Measurements from ENCODE around the gene RIPK4. TPM values are rescaled to one million over a fixed set of nuclear protein-coding genes. Genes with fewer than 3 reads are reported as not detected.

The RIPK4 gene
- total RNA-seq, 1 donor from 2014 or later: 28.9 TPM

DNA sequence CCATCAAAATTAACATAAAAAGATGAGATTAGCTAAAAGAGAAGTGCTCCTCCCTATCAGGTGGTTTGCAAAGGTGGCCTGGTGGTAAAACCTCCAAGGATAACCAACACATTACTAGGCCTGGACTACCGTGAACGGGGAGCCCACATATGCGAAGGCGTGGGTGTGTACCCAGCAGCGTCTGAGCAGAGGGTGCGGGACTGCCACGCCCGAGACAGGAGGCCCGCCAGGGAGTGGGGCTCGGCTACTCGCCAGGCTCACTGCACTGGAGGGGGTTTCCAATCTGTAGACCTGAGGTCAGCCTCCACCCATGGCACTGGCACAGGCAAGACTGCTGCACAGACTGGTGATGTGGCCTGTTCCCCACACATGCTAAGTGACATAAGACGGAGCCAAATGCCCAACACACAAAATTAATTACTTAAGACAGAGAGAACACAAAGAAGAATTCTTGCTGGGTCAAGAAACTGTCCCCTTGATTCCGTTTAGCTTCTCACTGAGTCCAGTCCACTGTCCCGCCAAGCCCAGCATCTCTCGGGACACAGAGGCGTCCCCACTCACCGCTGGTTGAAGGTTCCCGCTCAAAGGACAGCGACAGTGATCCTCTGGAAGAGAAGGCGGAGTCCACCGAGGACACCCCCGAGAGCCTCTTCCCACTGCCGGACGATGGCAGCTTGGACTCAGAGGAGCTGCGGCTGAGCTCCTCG is 23.4 kb downstream of the RIPK4 start:
- no peaks in the 10 kb centered on the region for H3K4me1 Mint-ChIP-seq (ENCODE audit: low read depth)
- no peak for DNase-seq (ENCODE audit: low spot score, unreplicated experiment)
- TF ChIP-seq, protein P1, sequence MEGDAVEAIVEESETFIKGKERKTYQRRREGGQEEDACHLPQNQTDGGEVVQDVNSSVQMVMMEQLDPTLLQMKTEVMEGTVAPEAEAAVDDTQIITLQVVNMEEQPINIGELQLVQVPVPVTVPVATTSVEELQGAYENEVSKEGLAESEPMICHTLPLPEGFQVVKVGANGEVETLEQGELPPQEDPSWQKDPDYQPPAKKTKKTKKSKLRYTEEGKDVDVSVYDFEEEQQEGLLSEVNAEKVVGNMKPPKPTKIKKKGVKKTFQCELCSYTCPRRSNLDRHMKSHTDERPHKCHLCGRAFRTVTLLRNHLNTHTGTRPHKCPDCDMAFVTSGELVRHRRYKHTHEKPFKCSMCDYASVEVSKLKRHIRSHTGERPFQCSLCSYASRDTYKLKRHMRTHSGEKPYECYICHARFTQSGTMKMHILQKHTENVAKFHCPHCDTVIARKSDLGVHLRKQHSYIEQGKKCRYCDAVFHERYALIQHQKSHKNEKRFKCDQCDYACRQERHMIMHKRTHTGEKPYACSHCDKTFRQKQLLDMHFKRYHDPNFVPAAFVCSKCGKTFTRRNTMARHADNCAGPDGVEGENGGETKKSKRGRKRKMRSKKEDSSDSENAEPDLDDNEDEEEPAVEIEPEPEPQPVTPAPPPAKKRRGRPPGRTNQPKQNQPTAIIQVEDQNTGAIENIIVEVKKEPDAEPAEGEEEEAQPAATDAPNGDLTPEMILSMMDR (IDR thresholded peaks at IDR 0.05; ENCODE audit: unreplicated experiment): no peak
- H3K36me3 Mint-ChIP-seq (ENCODE audit: insufficient read depth): peaks cover 68% of the 10 kb centered on the region
- H3K27me3 Mint-ChIP-seq: no peaks in the 10 kb centered on the region
- peaks cover 10% of the 10 kb centered on the region for H3K9me3 Mint-ChIP-seq (ENCODE audit: low read depth)
- no peak overlapping the region for H3K27ac Mint-ChIP-seq
- no peak overlapping the region for H3K4me3 Mint-ChIP-seq (ENCODE audit: low read depth)

DNA sequence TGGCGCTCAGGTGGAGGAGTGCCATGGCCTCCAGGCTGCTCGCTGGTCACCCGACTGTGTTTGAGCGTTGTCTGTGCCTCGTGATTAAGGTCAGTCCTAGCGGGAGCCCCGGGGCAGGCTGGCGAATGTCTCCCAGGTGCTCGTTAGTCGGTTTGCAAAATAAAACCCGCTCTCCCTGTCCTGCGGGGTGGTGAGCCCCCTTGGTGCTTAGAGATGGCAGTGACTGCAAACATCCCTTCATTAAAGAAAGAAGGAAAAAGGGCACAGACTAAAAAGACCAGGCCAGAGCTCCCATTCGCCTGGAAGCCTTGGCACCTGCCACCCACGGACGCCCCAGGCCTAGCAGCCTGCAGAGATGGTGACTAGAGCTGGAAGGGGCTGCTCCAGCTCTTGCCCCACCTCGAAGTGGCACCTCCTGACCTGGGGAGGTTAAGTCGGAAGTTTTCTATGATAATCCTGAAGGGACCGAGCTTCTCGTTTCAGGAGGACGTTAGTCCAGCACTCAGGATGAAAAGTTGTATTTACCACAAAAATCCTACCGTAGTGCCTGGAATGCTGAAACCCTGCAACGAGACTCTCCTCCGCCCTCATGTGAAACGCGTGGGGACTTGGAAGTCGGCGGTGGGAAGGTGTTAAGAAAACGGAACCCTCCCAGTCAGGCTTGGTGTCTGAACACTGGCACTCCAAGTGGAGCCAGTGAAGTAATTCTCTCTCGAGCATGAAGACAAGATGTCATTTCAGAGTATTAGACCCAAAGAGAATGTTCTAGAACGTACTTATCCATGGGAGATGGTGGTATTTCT is 24.6 kb downstream of the RIPK4 start:
- no peak for DNase-seq (ENCODE audit: low spot score, unreplicated experiment)
- Mint-ChIP-seq H3K4me3 (ENCODE audit: low read depth) (no peak overlapping the region), H3K9me3 (ENCODE audit: low read depth) (peaks cover 22% of the 10 kb centered on the region), H3K27ac (no peak overlapping the region), H3K27me3 (no peaks in the 10 kb centered on the region), H3K4me1 (ENCODE audit: low read depth) (no peaks in the 10 kb centered on the region), H3K36me3 (ENCODE audit: insufficient read depth) (peaks cover 71% of the 10 kb centered on the region)
- TF ChIP-seq, protein P1 (IDR thresholded peaks at IDR 0.05; ENCODE audit: unreplicated experiment): no peak

DNA sequence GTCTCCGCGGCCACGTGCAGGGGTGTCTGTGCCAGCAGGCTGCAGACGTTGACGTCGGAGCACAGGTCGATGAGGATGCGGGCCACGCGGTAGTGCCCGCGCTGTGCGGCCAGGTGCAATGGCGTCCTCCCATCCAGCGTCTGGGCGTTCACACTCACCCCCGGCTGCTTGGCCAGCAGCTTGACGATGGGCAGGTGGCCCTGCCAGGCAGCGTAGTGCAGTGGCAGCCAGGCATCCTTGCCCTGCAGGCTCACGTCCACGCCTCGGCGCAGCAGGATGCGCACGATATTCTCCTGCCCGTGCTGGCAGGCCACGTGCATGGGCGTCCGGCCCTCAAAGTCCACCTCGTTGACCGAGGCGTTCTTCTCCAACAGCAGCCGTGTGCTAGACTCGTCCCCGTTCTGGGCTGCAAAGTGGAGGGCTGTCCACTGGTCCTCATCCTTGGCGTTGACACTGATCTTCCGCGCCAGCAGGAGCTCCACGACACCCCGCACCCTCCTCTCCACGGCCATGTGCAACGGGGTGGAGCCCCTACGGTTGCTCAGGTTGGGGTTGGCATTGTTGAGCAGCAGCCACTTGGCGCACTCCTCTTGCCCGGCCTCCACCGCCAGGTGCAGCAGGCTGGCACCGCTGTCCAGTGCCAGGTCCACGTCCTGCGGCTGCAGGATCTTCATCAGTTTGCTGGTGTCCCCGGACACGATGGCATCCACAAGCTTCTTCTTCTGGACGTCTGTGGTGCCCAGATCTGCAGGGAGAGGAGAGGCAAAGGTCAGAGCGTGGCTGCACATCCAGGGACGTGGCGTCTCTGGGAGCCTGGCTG is 25.4 kb downstream of the RIPK4 start:
- peaks cover 26% of the 10 kb centered on the region for H3K9me3 Mint-ChIP-seq (ENCODE audit: low read depth)
- H3K36me3 Mint-ChIP-seq (ENCODE audit: insufficient read depth): peaks cover 72% of the 10 kb centered on the region
- H3K27me3 Mint-ChIP-seq: no peaks in the 10 kb centered on the region
- TF ChIP-seq, protein P1 (IDR thresholded peaks at IDR 0.05; ENCODE audit: unreplicated experiment): no peak
- DNase-seq (ENCODE audit: low spot score, unreplicated experiment): no peak
- peak overlapping the region; percentile 78 for H3K27ac Mint-ChIP-seq
- H3K4me3 Mint-ChIP-seq (ENCODE audit: low read depth): no peak overlapping the region
- no peaks in the 10 kb centered on the region for H3K4me1 Mint-ChIP-seq (ENCODE audit: low read depth)

DNA sequence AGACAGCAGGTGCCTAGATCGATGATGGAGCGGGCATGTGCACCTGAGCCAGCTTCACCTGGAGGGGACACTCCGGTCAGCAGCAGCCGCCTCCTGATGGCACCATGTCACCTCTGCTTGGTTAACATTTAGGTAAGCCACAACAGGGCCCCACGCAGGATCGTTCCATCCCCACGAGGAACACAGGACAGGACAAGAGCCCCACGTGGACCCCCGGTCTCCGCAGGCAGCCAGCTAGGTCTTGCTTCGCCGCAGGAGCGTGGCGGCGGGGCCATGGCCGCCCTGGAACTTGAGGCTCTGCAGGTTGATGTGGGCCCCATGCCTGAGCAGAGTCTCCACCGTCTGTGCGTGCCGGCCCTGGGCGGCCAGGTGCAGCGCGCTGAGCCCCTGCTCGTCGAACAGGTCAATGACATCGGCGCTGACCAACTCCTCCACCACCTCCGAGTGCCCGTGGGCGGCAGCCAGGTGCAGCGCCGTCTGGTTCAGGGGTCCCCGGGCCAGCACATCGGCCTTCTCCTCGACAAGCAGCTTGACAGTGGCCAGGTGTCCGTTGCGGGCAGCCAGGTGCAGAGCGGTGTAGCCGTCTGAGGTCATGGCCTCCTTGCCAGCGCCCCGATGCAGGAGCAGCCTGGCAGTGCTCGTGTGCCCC is 26.1 kb downstream of the RIPK4 start:
- H3K4me3 Mint-ChIP-seq (ENCODE audit: low read depth): no peak overlapping the region

More for the DNA sequence above, 26.1 kb downstream of the RIPK4 start:
- Mint-ChIP-seq H3K27me3 (no peaks in the 10 kb centered on the region), H3K9me3 (ENCODE audit: low read depth) (peaks cover 26% of the 10 kb centered on the region), H3K36me3 (ENCODE audit: insufficient read depth) (peaks cover 72% of the 10 kb centered on the region), H3K27ac (no peak overlapping the region), H3K4me1 (ENCODE audit: low read depth) (no peaks in the 10 kb centered on the region)
- TF ChIP-seq, protein P1 (IDR thresholded peaks at IDR 0.05; ENCODE audit: unreplicated experiment): no peak
- no peak for DNase-seq (ENCODE audit: low spot score, unreplicated experiment)

All from progenitor cell of endocrine pancreas (in vitro differentiated cells).